OCI-LY1 (cell line): ENCODE data around the gene TAX1BP1.

Experiments
- EZH2 ChIP-seq: fragments of 200-600 bp; sonication (generic), shearing (Covaris generic); IDR thresholded peaks from 2 replicates; pipeline ENCODE4 v1.8.0; 2017; ENCODE audit warnings: borderline replicate concordance, mixed run types, mild to moderate bottlenecking, antibody characterized with exemption, low read length, moderate library complexity, mixed read lengths
- TF ChIP-seq, protein P1 (sequence below): fragments of 200-600 bp; sonication (generic), shearing (Covaris generic); IDR thresholded peaks from 2 replicates; pipeline ENCODE4 v1.5.1; 2017; ENCODE audit warnings: mild to moderate bottlenecking, antibody characterized with exemption, low read length, moderate library complexity, mixed read lengths

GRCh38 chr7:27765841-27766240 lies 25.9 kb downstream of the TAX1BP1 start:
- TF ChIP-seq, protein P1, sequence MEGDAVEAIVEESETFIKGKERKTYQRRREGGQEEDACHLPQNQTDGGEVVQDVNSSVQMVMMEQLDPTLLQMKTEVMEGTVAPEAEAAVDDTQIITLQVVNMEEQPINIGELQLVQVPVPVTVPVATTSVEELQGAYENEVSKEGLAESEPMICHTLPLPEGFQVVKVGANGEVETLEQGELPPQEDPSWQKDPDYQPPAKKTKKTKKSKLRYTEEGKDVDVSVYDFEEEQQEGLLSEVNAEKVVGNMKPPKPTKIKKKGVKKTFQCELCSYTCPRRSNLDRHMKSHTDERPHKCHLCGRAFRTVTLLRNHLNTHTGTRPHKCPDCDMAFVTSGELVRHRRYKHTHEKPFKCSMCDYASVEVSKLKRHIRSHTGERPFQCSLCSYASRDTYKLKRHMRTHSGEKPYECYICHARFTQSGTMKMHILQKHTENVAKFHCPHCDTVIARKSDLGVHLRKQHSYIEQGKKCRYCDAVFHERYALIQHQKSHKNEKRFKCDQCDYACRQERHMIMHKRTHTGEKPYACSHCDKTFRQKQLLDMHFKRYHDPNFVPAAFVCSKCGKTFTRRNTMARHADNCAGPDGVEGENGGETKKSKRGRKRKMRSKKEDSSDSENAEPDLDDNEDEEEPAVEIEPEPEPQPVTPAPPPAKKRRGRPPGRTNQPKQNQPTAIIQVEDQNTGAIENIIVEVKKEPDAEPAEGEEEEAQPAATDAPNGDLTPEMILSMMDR = no peak
- no peak for TF ChIP-seq EZH2
